H1 (cell line): ENCODE measurements around the gene CEP95. TPM values are rescaled to one million over a fixed set of nuclear protein-coding genes. Genes with fewer than 3 reads are reported as not detected.

Source experiments
- CTCF ChIA-PET: fragments of 300-600 bp; sonication (Branson Sonifier 250); formaldehyde crosslinking; loops from one replicate; lab custom pipeline; 2021; ENCODE audit not compliant: partially characterized antibody; lab: Charles Lee
- POLR2A ChIA-PET: fragments of 300-600 bp; sonication (Branson Sonifier 250); formaldehyde crosslinking; loops from one replicate; lab custom pipeline; 2021; ENCODE audit warnings: inconsistent platforms; ENCODE audit not compliant: partially characterized antibody; lab: Charles Lee
- DNase-seq, 2 experiments: peaks; one replicate each; pipeline versions ENCODE4 v3.0.0 to v3.0.0-alpha.2; 2010 to 2022; ENCODE audit warnings: low spot score in 2 of 2, low read depth in 1 of 2, mixed read lengths in 1 of 2
- FAIRE-seq: peaks from 2 replicates; lab custom pipeline; 2011; peaks lifted over from hg19 to GRCh38; lab: Jason Lieb, UNC
- H2AFZ ChIP-seq: 2 replicates; pipeline ENCODE4 v1.8.1; 2012; ENCODE audit warnings: low read length, inconsistent platforms
- H2AK5ac ChIP-seq: 2 replicates; pipeline ENCODE4 v1.6.1; 2013; ENCODE audit warnings: low read depth, low read length
- H2BK120ac ChIP-seq: replicated peaks from 2 replicates; pipeline ENCODE3; 2013; ENCODE audit warnings: low read depth, low read length, inconsistent platforms
- H2BK12ac ChIP-seq: 2 replicates; pipeline ENCODE4 v1.6.1; 2013; ENCODE audit warnings: low read depth, low read length
- H2BK15ac ChIP-seq: 2 replicates; pipeline ENCODE4 v1.6.1; 2013; ENCODE audit warnings: low read length
- H2BK20ac ChIP-seq: 2 replicates; pipeline ENCODE4 v1.6.1; 2013; ENCODE audit warnings: low read length
- H2BK5ac ChIP-seq: 2 replicates; pipeline ENCODE4 v1.6.1; 2013; ENCODE audit warnings: low read depth, low read length
- H3K14ac ChIP-seq: 2 replicates; pipeline ENCODE4 v1.6.1; 2013; ENCODE audit warnings: inconsistent platforms; ENCODE audit not compliant: insufficient read length
- H3K18ac ChIP-seq: 2 replicates; pipeline ENCODE4 v1.6.1; 2013; ENCODE audit warnings: low read length; ENCODE audit errors: extremely low read depth
- H3K23ac ChIP-seq: 2 replicates; pipeline ENCODE4 v1.6.1; 2013; ENCODE audit warnings: inconsistent platforms; ENCODE audit not compliant: insufficient read length
- H3K23me2 ChIP-seq: 2 replicates; pipeline ENCODE4 v1.6.1; 2013; ENCODE audit warnings: low read depth, low read length
- H3K27ac ChIP-seq: 2 replicates; pipeline ENCODE4 v1.6.1; 2011; ENCODE audit warnings: low read depth, low read length, inconsistent platforms
- H3K27me3 ChIP-seq, 4 experiments: replicated peaks in 1 of 4; 1 replicate in 1 of 4; 2 replicates in 3 of 4; pipeline versions ENCODE4 v1.6.1 to v1.8.1; 2011 to 2013; ENCODE audit warnings: low read length in 3 of 4, mild to moderate bottlenecking in 3 of 4, inconsistent platforms in 2 of 4, mixed read lengths in 2 of 4, moderate library complexity in 1 of 4; ENCODE audit not compliant: control insufficient read depth in 3 of 4, insufficient read depth in 3 of 4; ENCODE audit errors: extremely low read depth in 1 of 4
- H3K36me3 ChIP-seq, 4 experiments: 2 replicates each; pipeline versions ENCODE4 v1.6.1 to v1.8.1; 2011 to 2013; ENCODE audit warnings: mild to moderate bottlenecking in 4 of 4, low read length in 3 of 4, moderate library complexity in 2 of 4, control low read depth in 1 of 4, inconsistent platforms in 1 of 4; ENCODE audit not compliant: insufficient read depth in 4 of 4, control insufficient read depth in 2 of 4
- H3K4ac ChIP-seq: replicated peaks from 2 replicates; pipeline ENCODE3; 2013; ENCODE audit warnings: low read length, low read depth, mixed read lengths, inconsistent platforms; ENCODE audit not compliant: insufficient read length
- H3K4me1 ChIP-seq, 4 experiments: replicated peaks in 1 of 4; 1 replicate in 1 of 4; 2 replicates in 3 of 4; pipeline versions ENCODE4 v1.6.1 to v1.8.1; 2011 to 2013; ENCODE audit warnings: low read length in 3 of 4, inconsistent platforms in 2 of 4, mixed read lengths in 1 of 4; ENCODE audit not compliant: insufficient read depth in 4 of 4, control insufficient read depth in 3 of 4
- H3K4me2 ChIP-seq, 2 experiments: 2 replicates each; pipeline versions ENCODE4 v1.6.1 to v1.8.1; 2011 to 2013; ENCODE audit warnings: low read depth in 2 of 2, low read length in 2 of 2, control low read depth in 1 of 2, inconsistent platforms in 1 of 2, mild to moderate bottlenecking in 1 of 2; ENCODE audit not compliant: insufficient read depth in 1 of 2
- H3K4me3 ChIP-seq, 4 experiments: fragments of 200-600, 300-600 bp in 1 of 4; sonication (generic), shearing (Covaris generic), sonication (Bioruptor Twin) in 1 of 4; 2 replicates each; pipeline versions ENCODE4 v1.5.1 to v1.8.1; 2011 to 2016; ENCODE audit warnings: low read length in 4 of 4, low read depth in 3 of 4, control low read depth in 2 of 4, inconsistent platforms in 2 of 4, mild to moderate bottlenecking in 2 of 4, mixed read lengths in 1 of 4, moderate library complexity in 1 of 4; ENCODE audit not compliant: insufficient read depth in 2 of 4; ENCODE audit errors: extremely low read depth in 1 of 4
- H3K56ac ChIP-seq: replicated peaks from 2 replicates; pipeline ENCODE3; 2013; ENCODE audit warnings: low read depth, mild to moderate bottlenecking, mixed read lengths, low read length, inconsistent platforms; ENCODE audit not compliant: insufficient read length
- H3K79me1 ChIP-seq: 2 replicates; pipeline ENCODE4 v1.6.1; 2013; ENCODE audit warnings: low read depth, low read length, control low read depth
- H3K79me2 ChIP-seq, 2 experiments: 2 replicates each; pipeline versions ENCODE4 v1.6.1 to v1.8.1; 2012 to 2013; ENCODE audit warnings: low read length in 2 of 2, mild to moderate bottlenecking in 2 of 2, inconsistent platforms in 1 of 2; ENCODE audit not compliant: insufficient read depth in 2 of 2, control insufficient read depth in 1 of 2
- H3K9ac ChIP-seq, 4 experiments: replicated peaks in 1 of 4; 1 replicate in 1 of 4; 2 replicates in 3 of 4; pipeline versions ENCODE4 v1.6.1 to v1.8.1; 2011 to 2013; ENCODE audit warnings: low read depth in 3 of 4, low read length in 3 of 4, control low read depth in 2 of 4, mild to moderate bottlenecking in 2 of 4, moderate library complexity in 2 of 4, inconsistent platforms in 1 of 4; ENCODE audit errors: extremely low read depth in 1 of 4
- H3K9me3 ChIP-seq, 2 experiments: 2 replicates each; pipeline versions ENCODE4 v1.6.1 to v1.8.1; 2012 to 2013; ENCODE audit warnings: mild to moderate bottlenecking in 2 of 2, moderate library complexity in 2 of 2, control low read depth in 1 of 2, inconsistent platforms in 1 of 2, low read depth in 1 of 2, low read length in 1 of 2, mixed read lengths in 1 of 2; ENCODE audit not compliant: insufficient read depth in 2 of 2
- H4K20me1 ChIP-seq, 2 experiments: replicated peaks in 1 of 2; 2 replicates each; pipeline versions ENCODE3 to v1.8.1; 2011 to 2013; ENCODE audit warnings: inconsistent platforms in 2 of 2, low read length in 2 of 2, mild to moderate bottlenecking in 1 of 2; ENCODE audit not compliant: insufficient read depth in 2 of 2, control insufficient read depth in 1 of 2
- H4K5ac ChIP-seq: 2 replicates; pipeline ENCODE4 v1.6.1; 2013; ENCODE audit warnings: low read length, low read depth, mixed read lengths, inconsistent platforms; ENCODE audit not compliant: insufficient read length
- H4K8ac ChIP-seq: 2 replicates; pipeline ENCODE4 v1.8.0; 2013; ENCODE audit warnings: mild to moderate bottlenecking, moderate library complexity, low read length, inconsistent platforms; ENCODE audit not compliant: insufficient read depth; ENCODE audit errors: extremely low read depth
- H4K91ac ChIP-seq: replicated peaks from 2 replicates; pipeline ENCODE3; 2013; ENCODE audit warnings: low read length, mixed read lengths, inconsistent platforms; ENCODE audit not compliant: insufficient read length
- HDAC2 ChIP-seq, 2 experiments: fragments of 300-600 bp in 1 of 2; sonication (generic) in 1 of 2; IDR thresholded peaks; 2 replicates each; pipeline ENCODE4 v1.6.1; 2011 to 2012; ENCODE audit warnings: low read depth in 2 of 2, low read length in 2 of 2, mild to moderate bottlenecking in 2 of 2, moderate library complexity in 2 of 2, borderline replicate concordance in 1 of 2, inconsistent platforms in 1 of 2
- SIN3A ChIP-seq, 2 experiments: IDR thresholded peaks in 1 of 2; conservative IDR thresholded peaks in 1 of 2; 2 replicates each; pipeline ENCODE4 v1.6.1; 2011 to 2012; ENCODE audit warnings: low read length in 2 of 2, improper control_type of control experiment in 1 of 2, low read depth in 1 of 2, mild to moderate bottlenecking in 1 of 2
- TCF12 ChIP-seq: IDR thresholded peaks from 2 replicates; pipeline ENCODE4 v1.6.1; 2011; ENCODE audit warnings: low read depth, mild to moderate bottlenecking, low read length
- WGBS, 2 experiments: shearing (Covaris generic) in 1 of 2; methylation state at CpG; one replicate each; pipeline versions ENCODE4 v1.1.6 to v1.1.7; 2013 to 2015; ENCODE audit warnings: low lambda C conversion rate in 2 of 2, mixed read lengths in 2 of 2, inconsistent platforms in 1 of 2, low coverage in 1 of 2, missing lambda C conversion rate in 1 of 2; ENCODE audit not compliant: insufficient replicate concordance in 2 of 2, insufficient coverage in 1 of 2, insufficient read length in 1 of 2; ENCODE audit errors: extremely low coverage in 1 of 2, missing lambda C conversion rate in 1 of 2; 5-methylcytosine and 5-hydroxymethylcytosine counted together
- polyA plus RNA-seq, 7 experiments: library from polyadenylated mRNA; depleted of rRNA in 3 of 7; stranded (reverse) in 5 of 7; unstranded in 2 of 7; fragments of >200 nt in 5 of 7; fragments of 200-250 nt in 2 of 7; gene quantifications; 1 replicate in 5 of 7; 2 replicates in 1 of 7; 4 replicates in 1 of 7; pipeline versions ENCODE4 v1.2.1 to v1.2.3, GENCODE V29; 2011 to 2013; ENCODE audit warnings: missing spikeins in 2 of 7, mixed read lengths in 2 of 7
- total RNA-seq: library from RNA; stranded (reverse); fragmentation: NEBNext Ultra II Directional; extraction: Animal tissue kit (Norgen Biotek cat#: 25700); gene quantifications from 2 replicates; pipeline ENCODE4 v1.2.1, GENCODE V29; 2021
- TF ChIP-seq, protein P1 (sequence below), 3 experiments: IDR thresholded peaks; 1 replicate in 2 of 3; 2 replicates in 1 of 3; pipeline versions ENCODE4 v1.5.1 to v1.6.1; 2011; ENCODE audit warnings: low read length in 3 of 3, mild to moderate bottlenecking in 3 of 3, inconsistent platforms in 2 of 3, low read depth in 1 of 3, moderate library complexity in 1 of 3; ENCODE audit not compliant: insufficient read depth in 1 of 3; ENCODE audit errors: control extremely low read depth in 1 of 3

Gene CEP95
- total and polyA plus RNA-seq, 2 of the 8 experiments (the other 6 are each of a cell fraction or from before 2014, with no cell fraction given): 22.3 to 51.5 TPM

DNA sequence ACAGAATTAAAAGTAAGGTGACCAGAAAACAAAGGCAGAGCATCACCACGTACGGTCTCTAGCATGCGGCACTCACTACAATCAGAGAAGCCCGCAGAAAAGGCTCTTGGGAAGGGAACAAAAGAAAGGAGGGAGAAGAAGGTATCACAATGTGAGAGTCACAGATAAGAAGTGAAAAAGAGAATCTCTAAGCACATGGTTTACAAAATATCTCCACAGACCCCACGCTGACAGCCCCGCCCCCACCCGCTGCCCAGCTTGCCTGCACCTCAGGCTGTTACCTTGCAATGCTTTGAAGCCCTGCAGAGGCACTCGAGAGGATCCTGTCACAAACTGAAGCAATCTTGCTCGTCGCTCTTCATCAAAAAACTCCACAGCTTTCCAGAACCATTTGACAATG, 40.5 kb downstream of the CEP95 start:
- Histone ChIP-seq H3K18ac (no peak overlapping the region), H3K4me2 (no peak overlapping the region; a peak in 1 of 4 replicates), H3K9ac (no peak overlapping the region), H3K56ac (no peak overlapping the region), H4K5ac (no peak overlapping the region), H3K36me3 (peaks cover 0 to 21% (median 0%) of the 10 kb centered on the region in 4 experiments; a peak in 1 of 8 replicates), H4K91ac (no peak overlapping the region), H4K8ac (no peak overlapping the region), H3K14ac (no peak overlapping the region), H3K27ac (no peak overlapping the region), H3K23ac (no peak overlapping the region), H3K79me2 (no peaks in the 10 kb centered on the region), H3K27me3 (no peaks in the 10 kb centered on the region), H2AK5ac (no peak overlapping the region), H3K4me1 (peaks cover 0 to 4% (median 0%) of the 10 kb centered on the region in 4 experiments; a peak in 2 of 7 replicates), H3K9me3 (no peaks in the 10 kb centered on the region), H2BK5ac (no peak overlapping the region), H2BK20ac (no peak overlapping the region), H2AFZ (no peak overlapping the region), H3K4me3 (no peak overlapping the region), H2BK15ac (no peak overlapping the region), H4K20me1 (peaks cover 0 to 2% of the 10 kb centered on the region in 2 experiments), H3K79me1 (no peaks in the 10 kb centered on the region), H2BK120ac (no peak overlapping the region), H3K23me2 (no peaks in the 10 kb centered on the region), H2BK12ac (no peak overlapping the region), H3K4ac (no peak overlapping the region)
- 69% methylated on average over 10 of the region's 10 CpGs; no CpG with 5 or more reads in 1 of the 2 experiments for WGBS, 2 experiments
- ChIA-PET POLR2A (interaction anchor here (1.0 to 2.9 kb wide), 3 partner anchors 8 to 48 kb away, joined by 5 to 22 read pairs (median 7); partner anchors contain the start of genes CEP95 and DDX5), CTCF (interaction anchor here (0.6 to 3.1 kb wide), 9 partner anchors 12 to 192 kb away, joined by 3 to 13 read pairs (median 3); no protein-coding TSS in a partner anchor)
- FAIRE-seq (no peak), DNase-seq (no peak)
- TF ChIP-seq HDAC2 (IDR thresholded peaks at IDR 0.05; ENCODE audit: borderline replicate concordance in 1 of 2, low read depth in 2 of 2, low read length in 2 of 2) (no peak), SIN3A (conservative IDR thresholded peaks at IDR 0.05 in 1 of 2, IDR thresholded peaks at IDR 0.05 in 1 of 2; ENCODE audit: low read depth in 1 of 2, low read length in 2 of 2) (0 out of 4 replicates have a peak, but pooled peaks of 1 of the 2 experiments have one; percentile 35), TCF12 (no peak)
- TF ChIP-seq, protein P1, sequence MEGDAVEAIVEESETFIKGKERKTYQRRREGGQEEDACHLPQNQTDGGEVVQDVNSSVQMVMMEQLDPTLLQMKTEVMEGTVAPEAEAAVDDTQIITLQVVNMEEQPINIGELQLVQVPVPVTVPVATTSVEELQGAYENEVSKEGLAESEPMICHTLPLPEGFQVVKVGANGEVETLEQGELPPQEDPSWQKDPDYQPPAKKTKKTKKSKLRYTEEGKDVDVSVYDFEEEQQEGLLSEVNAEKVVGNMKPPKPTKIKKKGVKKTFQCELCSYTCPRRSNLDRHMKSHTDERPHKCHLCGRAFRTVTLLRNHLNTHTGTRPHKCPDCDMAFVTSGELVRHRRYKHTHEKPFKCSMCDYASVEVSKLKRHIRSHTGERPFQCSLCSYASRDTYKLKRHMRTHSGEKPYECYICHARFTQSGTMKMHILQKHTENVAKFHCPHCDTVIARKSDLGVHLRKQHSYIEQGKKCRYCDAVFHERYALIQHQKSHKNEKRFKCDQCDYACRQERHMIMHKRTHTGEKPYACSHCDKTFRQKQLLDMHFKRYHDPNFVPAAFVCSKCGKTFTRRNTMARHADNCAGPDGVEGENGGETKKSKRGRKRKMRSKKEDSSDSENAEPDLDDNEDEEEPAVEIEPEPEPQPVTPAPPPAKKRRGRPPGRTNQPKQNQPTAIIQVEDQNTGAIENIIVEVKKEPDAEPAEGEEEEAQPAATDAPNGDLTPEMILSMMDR (IDR thresholded peaks at IDR 0.05; ENCODE audit: control extremely low read depth in 1 of 3, insufficient read depth in 1 of 3, low read depth in 1 of 3, low read length in 3 of 3): peak in 2 of 3 experiments; percentile 18 to 25; a peak in 2 of 4 replicates
